OCI-M1 (cell line): ENCODE data around the gene PHF3.
"Not testable (repeated sequence)": the region's sequence is repeated elsewhere in the genome, so short reads cannot be mapped to it uniquely, and the experiment has no call there.

Experiments used
- DNase-seq: peaks from one replicate; lab custom pipeline; 2025; lab: John Stamatoyannopoulos, UW

The PHF3 gene

DNA sequence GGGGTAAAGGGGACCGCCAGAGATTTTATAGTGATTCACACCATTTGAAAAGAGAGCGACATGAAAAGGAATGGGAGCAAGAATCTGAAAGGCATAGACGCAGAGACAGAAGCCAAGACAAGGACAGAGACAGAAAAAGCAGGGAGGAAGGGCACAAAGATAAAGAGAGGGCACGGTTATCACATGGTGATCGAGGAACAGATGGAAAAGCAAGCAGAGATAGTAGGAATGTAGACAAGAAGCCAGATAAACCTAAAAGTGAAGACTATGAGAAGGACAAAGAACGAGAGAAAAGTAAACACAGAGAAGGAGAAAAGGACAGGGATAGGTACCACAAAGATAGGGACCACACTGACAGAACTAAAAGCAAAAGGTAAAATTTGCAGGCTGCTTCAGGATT lies 77.7 kb downstream of the PHF3 start:
- no peak for DNase-seq

DNA sequence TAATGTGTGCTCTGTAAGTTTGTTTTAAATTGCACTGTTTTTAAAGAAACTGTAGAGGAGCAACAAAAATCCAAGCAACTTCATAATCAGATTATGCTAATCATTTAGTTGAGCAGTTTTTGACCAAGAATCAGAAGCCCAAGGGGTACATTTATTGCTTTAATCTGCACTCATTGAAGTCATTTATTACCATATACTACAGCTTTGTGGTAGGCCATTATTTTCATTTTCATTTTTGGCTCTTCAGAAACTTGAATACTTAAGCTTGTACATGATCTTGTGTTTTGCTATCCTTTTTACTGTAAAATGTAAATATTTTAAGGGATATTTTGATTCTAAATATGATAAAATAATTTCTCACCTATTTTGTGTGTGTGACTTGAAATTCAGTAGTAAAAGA lies 78.5 kb downstream of the PHF3 start:
- DNase-seq: no peak

DNA sequence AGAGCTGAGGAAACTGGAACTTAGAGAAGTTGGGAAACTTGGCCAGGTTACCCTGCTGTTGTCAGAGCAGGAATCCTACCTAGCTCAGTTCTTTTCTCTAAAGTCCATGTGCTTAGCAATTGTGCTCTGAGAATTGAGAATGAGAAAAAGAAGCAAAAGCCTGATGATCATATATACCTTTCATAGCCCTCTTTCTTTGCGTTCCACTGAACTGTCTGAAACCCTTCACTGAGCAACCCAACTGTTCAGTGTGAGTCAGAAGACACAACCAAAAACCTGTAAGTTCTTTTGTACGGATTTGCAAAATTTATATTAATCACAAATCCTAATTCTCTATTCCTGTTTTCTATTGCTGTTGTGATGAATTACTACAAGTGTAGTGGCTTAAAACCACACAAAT lies 80.6 kb downstream of the PHF3 start:
- no peak for DNase-seq

DNA sequence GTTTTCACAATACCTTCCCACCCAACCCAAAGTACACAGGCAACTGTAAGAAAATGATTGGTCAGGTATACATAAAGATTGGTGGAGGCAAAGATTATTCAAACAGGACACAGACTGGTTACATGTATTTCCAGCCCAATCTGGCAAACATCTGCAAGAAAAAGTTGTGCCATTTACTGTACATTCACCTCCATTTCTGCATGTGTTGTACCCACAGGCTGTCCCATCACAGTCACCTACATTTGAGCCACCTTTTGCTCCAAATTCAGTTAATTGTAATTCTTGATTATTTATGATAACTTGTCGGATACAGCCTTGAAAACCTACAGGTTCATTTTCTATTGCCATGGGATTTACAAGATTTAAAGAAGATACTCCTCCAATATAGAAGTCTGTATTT lies 85.6 kb downstream of the PHF3 start:
- DNase-seq: no peak

DNA sequence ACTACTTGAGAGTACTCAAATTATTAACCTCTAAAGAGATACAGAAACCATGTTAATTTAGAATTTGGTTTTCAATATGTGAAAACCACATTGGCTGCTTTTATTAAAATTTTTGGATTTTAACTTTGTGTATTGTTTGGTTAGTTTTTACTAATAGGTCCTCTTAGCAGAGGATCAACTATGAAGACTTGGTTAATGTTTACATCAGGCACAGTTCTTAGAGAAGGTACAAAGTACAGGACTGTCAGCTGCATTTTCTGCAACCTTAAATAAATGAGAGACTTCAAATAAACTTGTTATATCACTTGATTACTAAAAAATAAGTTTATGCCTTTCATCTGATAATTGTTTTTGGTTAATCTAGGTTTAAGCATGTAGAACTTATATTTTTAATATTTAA lies 89.1 kb downstream of the PHF3 start:
- no peak for DNase-seq

DNA sequence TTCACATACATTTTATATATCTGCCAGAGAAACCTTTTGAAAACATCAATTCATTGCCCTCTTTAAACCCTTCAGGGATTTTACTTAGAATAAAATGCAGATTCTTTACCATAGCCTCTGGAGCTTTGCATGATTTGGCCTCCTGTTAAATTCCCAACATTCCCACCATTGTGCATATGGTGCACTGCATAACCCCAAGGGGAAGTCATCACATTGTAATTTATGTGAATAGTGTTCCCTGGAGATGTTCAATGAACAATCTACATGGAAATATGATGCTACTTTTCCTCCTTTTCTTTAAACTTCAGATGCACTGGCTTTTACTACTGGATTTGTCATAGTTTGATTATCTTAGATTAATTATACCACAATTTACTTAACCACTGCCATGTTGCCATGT lies 94.7 kb downstream of the PHF3 start:
- no peak for DNase-seq

DNA sequence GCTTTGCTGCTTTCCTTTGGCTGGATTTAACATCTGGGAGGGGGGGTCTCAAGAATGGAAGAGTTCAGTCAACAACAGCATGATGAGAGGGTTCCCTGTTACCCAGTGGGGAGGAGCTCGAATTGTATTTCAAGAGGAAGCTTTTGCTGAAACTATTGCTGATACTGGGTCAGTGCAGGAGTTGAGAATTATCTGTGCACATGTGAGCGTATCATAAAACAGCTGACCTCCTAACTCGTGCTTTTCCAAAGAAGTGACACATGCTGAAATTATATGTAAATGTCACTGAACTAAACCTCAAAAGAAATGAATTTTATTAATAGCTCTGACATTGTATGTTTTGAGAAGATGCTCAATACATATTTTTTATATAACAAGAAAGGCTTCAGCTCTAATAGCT lies 96.3 kb downstream of the PHF3 start:
- no peak for DNase-seq

DNA sequence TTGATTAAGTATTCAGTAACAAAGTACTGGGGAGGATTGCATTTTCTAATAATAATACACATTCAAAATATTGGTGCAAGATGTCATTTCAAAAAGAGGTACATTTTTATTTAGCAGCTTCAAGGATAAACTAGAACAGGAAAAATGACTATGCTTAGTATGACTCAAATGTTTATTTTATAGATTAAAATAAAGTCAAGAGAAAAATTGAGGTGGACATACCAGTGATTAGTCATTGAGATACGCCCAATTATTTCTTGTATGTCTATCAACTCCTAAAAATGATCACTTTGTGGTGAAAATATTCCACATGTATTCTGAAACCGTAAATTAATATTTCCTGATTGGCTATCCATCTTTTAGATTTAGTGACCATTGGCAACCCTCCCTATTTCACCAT lies 96.7 kb downstream of the PHF3 start:
- no peak for DNase-seq

DNA sequence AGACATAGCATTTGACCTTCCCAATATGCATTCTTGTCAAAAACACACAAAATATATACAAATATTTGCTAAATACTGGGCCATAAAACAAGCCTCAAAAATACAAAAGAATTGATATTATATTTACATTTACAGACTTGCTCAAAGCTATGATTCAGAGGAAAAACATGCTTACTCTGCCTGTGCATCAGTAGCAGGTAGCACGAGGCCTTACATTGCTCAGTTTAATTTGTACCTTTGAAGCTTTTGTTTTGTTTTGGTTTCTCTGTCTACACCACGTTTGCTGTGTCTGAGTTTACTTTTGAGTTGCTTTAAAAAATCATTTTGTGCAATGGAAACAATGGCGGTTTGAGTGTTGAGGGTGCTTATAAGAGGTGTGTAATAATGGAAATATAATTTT lies 99.3 kb downstream of the PHF3 start:
- DNase-seq: no peak

DNA sequence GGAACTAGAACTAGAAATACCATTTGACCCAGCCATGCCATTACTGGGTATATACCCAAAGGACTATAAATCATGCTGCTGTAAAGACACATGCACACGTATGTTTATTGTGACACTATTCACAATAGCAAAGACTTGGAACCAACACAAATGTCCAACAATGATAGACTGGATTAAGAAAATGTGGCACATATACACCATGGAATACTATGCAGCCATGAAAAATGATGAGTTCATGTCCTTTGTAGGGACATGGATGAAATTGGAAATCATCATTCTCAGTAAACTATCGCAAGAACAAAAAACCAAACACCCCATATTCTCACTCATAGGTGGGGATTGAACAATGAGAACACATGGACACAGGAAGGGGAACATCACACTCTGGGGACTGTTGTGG lies 102.6 kb downstream of the PHF3 start:
- not testable (repeated sequence) for DNase-seq

DNA sequence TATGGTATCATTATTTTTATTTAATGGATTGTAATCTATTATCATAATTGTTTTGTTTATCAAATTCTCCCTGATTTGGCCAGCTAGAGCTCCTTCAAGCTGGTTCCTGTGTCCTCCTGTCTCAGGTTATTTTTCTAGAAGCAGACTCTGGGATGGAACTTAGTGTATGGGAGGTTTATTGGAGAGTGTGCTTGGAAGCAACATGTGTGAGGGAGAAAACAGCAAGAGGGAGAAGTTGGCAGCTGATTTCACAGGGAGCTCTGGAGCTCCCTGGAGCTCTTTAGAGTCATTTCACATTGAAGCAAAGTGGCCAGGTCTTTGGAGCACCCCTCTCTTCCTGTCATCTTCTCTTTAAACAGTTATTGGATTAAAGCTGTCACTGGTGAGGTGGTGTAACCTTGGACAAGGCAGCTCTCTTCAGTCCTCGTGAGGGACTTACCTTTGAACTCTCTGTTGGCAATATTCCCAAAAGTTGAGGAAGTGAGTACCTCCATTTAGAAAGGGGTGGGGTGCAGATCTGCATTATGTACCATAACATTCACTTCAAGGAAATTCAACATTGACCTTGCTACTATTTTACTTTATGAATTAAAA lies 103.6 kb downstream of the PHF3 start:
- DNase-seq: no peak

DNA sequence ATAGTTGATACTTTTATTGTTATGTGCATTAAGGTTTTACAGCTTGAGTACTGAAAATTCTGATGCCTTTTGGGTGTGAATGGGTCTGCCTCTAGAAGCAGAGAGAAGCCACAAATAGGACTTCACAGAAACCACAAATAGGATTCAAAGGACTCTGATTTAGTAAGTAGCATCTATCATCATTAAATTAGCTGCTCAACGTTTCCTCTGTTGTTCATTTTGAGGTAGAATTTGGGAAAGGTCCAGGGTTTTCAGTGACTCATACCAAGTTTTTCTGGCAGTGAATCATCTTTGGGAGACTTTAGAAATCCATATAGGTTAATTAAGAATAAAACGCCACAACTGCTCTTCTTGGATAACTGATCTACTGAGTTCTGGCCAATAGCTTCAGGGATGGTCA lies 105.1 kb downstream of the PHF3 start:
- no peak for DNase-seq

DNA sequence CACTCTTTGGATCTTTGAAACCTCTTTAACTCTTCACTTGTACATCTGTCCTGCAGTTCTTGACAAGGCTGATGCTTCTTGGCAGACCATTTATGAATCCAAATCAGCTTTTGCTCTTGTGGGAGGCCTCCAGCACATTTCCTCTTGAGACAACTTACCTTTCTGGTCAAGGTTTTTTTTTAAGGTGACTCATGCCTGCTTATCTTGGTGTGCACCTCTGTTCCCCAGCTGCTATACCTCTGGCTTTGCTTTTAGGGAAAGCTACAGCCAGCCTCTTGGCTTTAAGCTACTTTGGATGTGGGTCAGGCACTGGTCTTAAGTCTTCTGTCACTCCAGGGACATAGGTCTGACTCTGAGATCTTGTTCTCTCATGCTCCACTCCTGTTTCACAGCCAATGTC lies 106.5 kb downstream of the PHF3 start:
- DNase-seq: no peak

DNA sequence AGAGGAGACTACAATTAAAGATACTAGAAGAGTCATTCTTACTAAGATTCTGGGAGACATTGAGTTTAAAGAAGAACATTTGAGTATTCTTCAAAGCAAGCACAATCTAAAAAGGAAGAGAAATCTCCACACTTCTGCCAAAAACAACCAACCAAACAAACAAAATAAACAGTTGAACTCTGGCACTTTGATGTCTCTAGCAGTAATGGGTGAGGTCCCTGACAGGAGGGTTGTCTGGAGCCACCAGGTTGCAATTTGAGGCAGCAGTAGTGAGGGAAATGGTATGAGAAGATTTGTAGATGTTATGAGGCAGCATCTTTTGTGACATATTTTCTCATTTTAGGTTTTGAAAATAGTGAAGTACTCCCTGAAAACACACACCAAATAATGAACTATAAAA lies 108.1 kb downstream of the PHF3 start:
- no peak for DNase-seq

DNA sequence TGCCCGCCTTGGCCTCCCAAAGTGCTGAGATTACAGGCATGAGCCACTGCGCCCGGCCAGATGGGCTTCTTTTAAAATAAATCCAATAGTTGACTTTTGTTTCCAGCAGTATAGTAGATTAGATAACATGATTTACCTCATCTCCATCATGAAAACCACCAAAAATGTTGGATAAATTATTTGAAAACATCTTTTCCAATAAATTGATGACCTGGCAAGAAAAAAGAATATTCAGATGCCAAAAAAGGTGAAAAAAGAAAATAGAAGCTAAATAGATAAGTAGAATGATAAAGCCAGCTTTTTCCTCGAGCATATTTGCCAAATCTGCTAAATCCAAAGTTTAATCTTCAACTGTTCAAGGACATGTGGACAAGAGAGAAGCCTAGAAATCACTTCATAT lies 109.2 kb downstream of the PHF3 start:
- DNase-seq: no peak

DNA sequence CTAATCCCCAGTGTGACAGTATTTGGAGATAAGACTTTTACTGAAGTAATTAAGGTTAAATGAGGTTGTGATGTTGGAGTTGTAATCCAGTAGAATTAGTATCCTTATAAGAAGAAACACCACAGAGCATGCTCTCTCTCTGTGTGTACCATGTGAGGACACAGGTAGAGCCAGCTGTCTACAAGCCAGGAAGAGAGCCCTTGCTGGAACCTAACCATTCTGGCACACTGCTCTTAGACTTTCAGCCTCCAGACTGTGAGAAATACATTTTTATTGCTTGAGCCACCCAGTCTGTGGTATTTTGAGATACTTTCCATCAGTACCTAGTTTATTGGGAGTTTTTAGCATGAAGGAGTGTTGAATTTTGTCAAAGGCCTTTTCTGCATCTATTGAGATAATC lies 110.2 kb downstream of the PHF3 start:
- DNase-seq: no peak

DNA sequence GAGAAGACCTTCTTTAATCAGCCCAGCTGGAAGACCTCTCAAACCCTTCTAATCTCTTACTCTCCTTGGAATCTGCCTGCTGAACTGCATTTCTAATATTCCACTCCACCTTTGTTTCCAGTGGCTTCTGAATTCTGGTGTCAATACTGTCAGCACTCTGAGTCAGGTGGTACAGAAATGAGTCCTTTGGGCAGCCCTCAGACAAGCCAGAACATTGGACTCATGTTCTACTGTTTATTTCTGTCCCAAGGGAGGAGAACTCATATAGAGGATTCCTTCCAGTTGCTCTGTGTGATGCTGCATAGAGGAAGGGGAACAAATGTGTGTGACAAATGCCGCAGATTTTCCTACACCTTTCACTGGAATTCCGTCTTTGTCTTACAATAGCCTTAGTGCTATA lies 114.8 kb downstream of the PHF3 start:
- DNase-seq: no peak

DNA sequence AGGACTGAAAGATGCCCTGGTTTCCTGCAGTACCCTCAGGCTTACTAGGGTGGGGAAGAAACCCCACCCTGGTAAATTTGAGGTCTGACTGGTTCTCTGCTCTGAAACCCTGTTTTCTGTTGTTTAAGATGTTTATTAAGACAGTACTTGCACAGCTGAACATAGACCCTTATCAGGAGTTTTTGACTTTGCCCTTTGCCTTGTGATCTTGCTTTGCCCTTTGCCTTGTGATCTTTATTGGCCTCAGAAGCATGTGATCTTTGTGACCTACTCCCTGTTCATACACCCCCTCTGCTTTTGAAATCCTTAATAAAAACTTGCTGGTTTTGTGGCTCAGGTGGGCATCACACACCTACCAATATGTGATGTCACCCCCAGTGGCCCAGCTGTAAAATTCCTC lies 121.7 kb downstream of the PHF3 start:
- not testable (repeated sequence) for DNase-seq

DNA sequence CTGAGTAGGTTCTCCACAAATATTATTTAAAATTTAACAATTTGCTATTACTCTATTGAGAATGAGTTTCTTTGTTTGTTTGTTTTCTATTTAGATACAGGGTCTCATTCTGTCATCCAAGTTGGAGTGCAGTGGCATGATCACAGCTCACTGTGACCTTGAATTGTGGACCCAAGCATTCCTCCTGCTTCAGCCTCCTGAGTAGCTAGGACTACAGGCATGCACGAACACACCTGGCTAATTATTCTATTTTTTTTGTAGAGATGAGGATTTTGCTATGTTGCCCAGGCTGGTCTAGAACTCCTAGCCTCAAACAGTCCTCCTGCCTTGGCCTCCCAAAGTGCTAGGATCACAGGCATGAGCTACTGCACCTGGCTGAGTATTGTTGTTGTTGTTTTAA lies 122.2 kb downstream of the PHF3 start:
- no peak for DNase-seq

DNA sequence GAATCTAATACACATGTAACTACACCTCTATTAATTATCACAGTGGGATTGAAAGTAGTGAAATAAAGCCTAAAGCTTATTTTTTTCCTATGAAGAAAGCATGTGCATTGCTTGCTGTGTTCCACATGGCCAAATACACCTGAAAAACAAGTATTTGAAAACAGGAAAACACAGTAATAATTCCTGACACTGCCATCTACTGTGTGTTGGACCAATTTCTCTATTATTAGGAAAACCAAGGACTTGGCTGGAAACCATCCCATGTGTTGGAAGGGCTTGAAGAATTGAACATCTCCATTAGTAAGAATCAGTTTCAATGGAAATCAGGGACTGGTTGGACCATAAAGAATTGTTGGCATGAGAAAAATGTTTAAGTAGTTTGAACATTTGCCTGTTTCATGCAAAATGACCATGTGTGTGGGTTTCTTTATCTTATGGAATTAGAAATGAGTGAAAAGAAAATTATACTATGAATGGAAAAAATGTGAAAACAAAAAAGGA lies 124.1 kb downstream of the PHF3 start:
- no peak for DNase-seq

DNA sequence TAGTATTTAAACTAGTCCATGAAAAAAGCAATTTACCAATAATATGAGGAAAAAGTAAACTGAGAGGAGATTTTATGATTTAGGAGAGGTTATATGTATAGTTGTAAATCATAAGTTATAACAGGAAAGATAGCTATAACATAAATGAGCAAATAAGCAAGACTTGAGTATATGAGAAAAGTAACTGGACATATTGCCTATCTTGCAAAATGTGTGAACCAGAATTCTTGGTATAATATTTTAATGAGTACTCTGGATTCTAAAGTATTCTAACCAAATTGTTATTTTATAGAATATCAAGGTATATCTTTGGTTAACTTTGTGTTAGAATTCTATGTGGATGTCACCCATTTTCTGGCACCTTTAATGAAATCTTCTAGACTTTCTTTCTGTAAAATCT lies 124.6 kb downstream of the PHF3 start:
- no peak for DNase-seq

DNA sequence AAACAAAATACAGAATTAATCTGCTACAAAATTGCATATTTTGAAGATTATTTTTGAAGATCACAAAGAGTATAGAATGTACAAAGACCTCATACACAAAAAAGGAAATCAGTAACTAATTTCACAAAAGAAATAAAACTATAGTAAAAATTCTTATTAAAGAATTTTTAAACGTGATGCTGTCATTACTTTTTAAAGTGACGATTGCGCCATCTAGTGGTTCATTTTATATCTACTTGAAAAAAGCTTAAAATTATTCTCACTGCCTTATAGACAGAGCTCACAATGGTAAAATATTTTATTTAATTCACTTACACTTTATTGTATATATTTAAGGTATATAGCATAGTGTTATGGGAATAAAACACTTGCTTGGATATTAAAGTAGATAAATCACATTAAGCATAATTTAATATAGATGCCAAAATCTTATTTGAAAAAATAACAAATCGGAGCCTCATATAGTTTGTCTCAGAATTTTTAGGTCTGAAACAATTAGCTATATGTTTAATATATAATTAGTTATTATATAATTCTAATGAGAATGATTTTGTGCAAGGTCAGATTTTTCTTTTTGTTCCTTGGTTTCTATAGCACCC lies 128.8 kb downstream of the PHF3 start:
- peak; percentile 79 for DNase-seq
